GM12864 (cell line): ENCODE measurements around the gene CDH4.

ENCODE experiments used
- DNase-seq: peaks from one replicate; pipeline ENCODE4 v3.0.0-alpha.2; 2011; ENCODE audit warnings: low read depth
- H3K4me3 ChIP-seq: 2 replicates; pipeline ENCODE4 v1.5.1; 2011; ENCODE audit warnings: mild to moderate bottlenecking, low read depth, low read length, control low read depth
- TF ChIP-seq, protein P1 (sequence below): IDR thresholded peaks from 2 replicates; pipeline ENCODE4 v1.5.1; 2011; ENCODE audit warnings: low read depth, mild to moderate bottlenecking, moderate library complexity, low read length, control low read depth, inconsistent platforms; ENCODE audit errors: missing control alignments

Gene CDH4

DNA sequence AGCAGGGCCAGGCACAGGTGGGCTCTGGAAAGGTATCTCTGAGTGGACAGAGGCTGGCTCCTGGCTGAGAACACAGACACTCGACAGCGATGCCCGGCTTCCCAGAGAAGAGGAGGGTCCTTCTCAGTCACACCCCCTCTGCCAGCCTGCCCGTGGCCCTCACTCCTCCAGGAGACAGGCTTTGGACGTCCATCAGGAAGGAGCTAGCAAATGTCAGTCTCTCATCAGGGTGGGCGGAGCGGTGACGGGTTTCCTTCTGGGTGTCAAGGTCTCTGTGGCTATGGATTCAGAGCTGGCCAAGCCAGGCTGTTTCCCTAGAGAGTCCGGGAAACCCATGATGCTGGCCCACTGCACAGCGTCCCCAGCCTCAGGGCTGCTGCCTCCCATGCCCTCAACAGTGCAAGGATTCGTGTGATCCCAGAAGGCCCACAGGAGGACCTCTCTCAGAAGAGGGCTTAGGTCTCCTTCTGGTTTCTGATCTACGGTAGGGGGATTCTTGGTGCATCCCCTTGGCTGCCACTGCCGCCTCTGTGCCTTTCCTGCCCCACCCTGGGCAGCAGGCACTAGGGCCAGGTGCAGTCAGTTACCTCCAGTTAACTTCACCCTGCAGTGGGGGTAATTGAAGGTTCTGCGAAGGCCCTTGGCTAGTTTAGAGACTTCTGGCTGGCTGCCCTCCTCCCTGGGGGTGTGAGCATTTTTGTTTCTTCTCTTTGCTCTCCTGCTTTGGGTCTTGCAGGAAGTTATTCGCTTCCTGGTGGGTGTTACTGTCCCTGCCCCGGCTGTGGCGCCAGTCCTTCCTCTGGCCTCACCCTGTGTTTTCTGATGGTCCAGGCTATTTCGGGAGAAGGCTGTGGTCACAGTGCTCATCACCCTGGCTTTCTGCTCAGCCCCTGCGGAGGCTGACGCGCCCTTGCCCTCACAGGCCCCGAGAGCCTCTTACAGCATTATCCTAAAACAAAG, 80.2 kb downstream of the CDH4 start:
- no peak for DNase-seq
- H3K4me3 ChIP-seq, result no peak overlapping the region
- TF ChIP-seq, protein P1, sequence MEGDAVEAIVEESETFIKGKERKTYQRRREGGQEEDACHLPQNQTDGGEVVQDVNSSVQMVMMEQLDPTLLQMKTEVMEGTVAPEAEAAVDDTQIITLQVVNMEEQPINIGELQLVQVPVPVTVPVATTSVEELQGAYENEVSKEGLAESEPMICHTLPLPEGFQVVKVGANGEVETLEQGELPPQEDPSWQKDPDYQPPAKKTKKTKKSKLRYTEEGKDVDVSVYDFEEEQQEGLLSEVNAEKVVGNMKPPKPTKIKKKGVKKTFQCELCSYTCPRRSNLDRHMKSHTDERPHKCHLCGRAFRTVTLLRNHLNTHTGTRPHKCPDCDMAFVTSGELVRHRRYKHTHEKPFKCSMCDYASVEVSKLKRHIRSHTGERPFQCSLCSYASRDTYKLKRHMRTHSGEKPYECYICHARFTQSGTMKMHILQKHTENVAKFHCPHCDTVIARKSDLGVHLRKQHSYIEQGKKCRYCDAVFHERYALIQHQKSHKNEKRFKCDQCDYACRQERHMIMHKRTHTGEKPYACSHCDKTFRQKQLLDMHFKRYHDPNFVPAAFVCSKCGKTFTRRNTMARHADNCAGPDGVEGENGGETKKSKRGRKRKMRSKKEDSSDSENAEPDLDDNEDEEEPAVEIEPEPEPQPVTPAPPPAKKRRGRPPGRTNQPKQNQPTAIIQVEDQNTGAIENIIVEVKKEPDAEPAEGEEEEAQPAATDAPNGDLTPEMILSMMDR, result no peak

DNA sequence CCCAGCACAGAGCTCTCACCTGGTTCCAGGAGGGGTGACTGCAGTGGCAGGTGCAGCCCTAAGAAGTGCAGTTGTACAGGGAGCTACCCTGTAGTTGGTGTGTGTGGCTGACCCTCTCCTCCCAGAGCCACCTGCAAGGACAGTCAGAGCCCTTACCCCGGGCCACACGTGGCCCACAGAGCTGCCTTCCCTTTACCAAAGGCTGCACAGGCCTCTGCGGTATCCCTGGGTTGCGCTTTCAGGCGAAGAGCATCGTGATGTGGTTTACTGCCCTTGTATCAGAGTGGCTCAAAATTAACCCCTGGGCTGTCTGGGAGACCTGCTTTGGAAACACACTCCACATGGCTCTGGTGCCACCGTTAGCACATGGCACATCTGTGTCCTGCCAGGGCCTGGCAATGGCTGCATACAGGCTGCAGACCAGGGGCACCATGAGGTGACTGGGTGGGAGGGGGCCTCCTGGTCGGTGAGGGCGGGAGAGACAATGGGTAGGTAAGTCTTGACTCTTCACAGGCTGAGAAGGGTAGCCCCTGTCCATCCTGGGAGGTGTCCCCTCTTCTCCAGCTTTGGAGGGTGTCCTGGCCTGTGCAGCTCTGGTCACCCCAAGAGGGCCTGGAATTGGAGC, 81.5 kb downstream of the CDH4 start:
- H3K4me3 ChIP-seq, result no peak overlapping the region
- DNase-seq, result no peak
- TF ChIP-seq, protein P1, result no peak

DNA sequence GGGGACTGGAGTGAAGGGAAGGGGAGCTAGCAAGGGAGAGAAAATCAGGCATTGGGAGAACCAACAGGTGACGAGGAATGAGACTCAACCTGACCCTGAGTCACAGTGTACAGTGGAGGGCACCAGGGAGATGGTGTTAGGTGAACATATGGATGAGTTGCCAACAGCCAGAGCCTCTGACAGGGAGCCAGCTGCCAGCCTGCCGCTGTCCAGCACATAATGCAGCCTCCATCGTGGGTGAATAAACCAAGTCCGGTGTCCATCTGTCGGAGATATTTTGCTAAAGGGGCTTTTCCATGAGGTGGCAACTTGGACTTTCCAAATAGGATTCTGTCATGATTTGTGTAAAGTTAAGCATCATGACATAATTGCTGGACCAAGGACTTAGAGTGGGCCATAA, 88.1 kb downstream of the CDH4 start:
- TF ChIP-seq, protein P1, result no peak
- no peak overlapping the region for H3K4me3 ChIP-seq
- no peak for DNase-seq

DNA sequence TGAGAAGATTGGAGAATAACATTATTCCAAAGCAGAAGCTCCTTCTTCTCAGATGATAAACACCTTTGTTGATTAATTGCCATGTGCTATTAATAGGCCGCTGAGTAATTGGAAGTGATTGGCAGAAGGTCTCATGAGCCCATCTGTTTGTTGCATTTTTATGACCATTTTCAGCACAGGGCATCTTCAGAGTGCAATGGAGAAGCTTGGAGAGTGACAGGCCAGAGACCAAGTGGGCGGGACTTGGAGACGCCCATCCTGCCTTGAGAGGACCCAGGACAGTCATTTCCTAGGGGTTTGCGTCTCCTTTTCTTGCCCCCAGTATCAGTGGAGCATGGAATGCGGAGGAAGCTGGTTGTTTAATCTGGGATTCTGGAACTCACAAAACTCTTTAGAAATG, 89.5 kb downstream of the CDH4 start:
- no peak overlapping the region for H3K4me3 ChIP-seq
- TF ChIP-seq, protein P1, result no peak
- DNase-seq, result no peak

DNA sequence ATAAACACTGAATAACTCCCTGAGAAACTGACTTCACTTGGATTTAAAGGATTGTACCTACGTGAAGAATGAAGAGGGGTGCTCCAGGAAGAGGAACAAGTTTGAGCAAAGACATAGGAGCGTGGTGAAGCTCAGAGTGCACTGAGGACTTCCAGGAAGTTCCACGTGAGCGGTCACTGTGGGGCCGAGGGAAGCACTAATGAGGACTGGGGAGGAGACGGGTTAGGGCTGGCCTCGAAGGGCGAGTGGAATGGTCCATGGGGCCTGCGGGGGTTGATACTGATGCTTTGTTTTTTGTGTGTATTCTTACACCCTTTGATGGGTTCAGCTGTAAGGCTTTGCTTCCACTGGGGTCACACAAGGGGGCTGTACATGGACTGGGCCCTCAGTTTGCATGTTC, 91.9 kb downstream of the CDH4 start:
- DNase-seq, result no peak
- TF ChIP-seq, protein P1, result no peak

DNA sequence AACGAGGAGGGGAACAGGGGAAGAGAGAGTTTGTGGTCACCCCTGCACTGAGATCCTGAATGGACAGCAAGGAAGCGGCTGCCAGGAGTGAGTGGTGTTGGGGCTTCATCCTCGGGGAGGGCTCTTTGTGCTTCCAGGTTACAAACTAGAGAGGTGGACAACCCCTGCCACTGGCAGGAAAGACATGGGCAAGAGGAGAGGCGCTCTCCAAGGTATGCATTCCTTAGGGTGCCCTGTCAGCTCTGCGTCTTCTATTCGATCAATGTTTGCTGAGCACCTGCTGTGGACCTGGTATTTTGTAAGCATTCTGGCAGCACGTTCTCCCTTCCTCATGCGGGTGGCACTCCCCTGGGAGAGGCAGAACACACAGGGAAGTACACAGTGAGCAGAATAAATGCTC, 93.6 kb downstream of the CDH4 start:
- TF ChIP-seq, protein P1, result no peak
- no peak for DNase-seq
- H3K4me3 ChIP-seq, result no peak overlapping the region

More for the DNA sequence above, 91.9 kb downstream of the CDH4 start:
- H3K4me3 ChIP-seq, result no peak overlapping the region
